Epithelial cell of proximal tubule (primary cell): ENCODE data around the gene PTDSS2. TPM values are rescaled to one million over a fixed set of nuclear protein-coding genes. Genes with fewer than 3 reads are reported as not detected.
A peak's percentile ranks its signal among the peaks of the same experiment; 100 is the strongest.
"Not testable (repeated sequence)": the region's sequence is repeated elsewhere in the genome, so short reads cannot be mapped to it uniquely, and the experiment has no call there.

Experiments used
- DNase-seq: peaks from one replicate; pipeline ENCODE4 v3.0.0-alpha.2; 2011; ENCODE audit warnings: low read depth
- H3K4me3 ChIP-seq: 2 replicates; pipeline ENCODE4 v1.5.1; 2011; ENCODE audit warnings: low read depth, mild to moderate bottlenecking, low read length
- CTCF ChIP-seq: conservative IDR thresholded peaks from 2 replicates; pipeline ENCODE4 v1.5.1; 2012; ENCODE audit warnings: low read depth, mild to moderate bottlenecking, low read length
- total RNA-seq: library from RNA; depleted of rRNA; stranded (reverse); fragments of >200 nt; gene quantifications from 2 replicates; pipeline ENCODE4 v1.2.3, GENCODE V29; 2015

Gene PTDSS2
- total RNA-seq, 1 donor from 2014 or later = 53.4 TPM

GRCh38 chr11:409600-410483 is 40.2 kb upstream of the PTDSS2 start:
- no peak for TF ChIP-seq CTCF
- no peak overlapping the region for H3K4me3 ChIP-seq
- DNase-seq = no peak

DNA sequence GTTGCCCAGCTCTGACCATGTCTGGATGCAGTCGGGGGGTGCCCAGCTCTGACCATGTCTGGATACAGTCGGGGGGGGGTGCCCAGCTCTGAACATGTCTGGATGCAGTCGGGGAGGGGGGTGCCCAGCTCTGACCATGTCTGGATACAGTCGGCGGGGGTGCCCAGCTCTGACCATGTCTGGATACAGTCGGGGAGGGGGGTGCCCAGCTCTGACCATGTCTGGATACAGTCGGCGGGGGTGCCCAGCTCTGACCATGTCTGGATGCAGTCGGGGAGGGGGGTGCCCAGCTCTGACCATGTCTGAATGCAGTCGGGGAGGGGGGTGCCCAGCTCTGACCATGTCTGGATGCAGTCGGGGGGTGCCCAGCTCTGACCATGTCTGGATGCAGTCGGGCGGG is 39.4 kb upstream of the PTDSS2 start:
- not testable (repeated sequence) for H3K4me3 ChIP-seq, DNase-seq

- not testable (repeated sequence) for H3K4me3 ChIP-seq, DNase-seq
Observed at GRCh38 chr11:411520-411919, 38.6 kb upstream of the PTDSS2 start.

DNA sequence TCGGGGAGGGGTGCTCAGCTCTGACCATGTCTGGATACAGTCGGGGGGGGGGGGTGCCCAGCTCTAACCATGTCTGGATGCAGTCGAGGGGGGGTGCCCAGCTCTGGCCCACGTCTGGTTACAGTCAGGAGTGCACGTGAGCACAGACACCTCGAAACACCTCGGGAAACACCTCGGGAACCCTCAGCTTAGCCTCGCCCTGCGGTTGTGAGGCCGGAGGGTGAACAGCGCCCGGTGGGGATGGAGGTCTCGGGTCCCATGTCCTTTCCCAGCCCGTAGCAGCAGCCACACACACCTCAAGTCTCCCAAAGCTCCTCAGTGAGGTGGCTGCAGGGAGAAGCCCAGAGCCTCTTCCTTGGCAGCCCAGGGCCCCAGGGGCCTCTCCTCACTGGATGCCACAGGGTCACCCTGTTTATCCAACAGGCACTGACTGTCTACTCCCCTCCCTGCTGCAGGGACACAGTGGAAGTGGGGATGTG is 37.4 kb upstream of the PTDSS2 start:
- TF ChIP-seq CTCF = no peak
- no peak overlapping the region for H3K4me3 ChIP-seq
- DNase-seq = no peak

DNA sequence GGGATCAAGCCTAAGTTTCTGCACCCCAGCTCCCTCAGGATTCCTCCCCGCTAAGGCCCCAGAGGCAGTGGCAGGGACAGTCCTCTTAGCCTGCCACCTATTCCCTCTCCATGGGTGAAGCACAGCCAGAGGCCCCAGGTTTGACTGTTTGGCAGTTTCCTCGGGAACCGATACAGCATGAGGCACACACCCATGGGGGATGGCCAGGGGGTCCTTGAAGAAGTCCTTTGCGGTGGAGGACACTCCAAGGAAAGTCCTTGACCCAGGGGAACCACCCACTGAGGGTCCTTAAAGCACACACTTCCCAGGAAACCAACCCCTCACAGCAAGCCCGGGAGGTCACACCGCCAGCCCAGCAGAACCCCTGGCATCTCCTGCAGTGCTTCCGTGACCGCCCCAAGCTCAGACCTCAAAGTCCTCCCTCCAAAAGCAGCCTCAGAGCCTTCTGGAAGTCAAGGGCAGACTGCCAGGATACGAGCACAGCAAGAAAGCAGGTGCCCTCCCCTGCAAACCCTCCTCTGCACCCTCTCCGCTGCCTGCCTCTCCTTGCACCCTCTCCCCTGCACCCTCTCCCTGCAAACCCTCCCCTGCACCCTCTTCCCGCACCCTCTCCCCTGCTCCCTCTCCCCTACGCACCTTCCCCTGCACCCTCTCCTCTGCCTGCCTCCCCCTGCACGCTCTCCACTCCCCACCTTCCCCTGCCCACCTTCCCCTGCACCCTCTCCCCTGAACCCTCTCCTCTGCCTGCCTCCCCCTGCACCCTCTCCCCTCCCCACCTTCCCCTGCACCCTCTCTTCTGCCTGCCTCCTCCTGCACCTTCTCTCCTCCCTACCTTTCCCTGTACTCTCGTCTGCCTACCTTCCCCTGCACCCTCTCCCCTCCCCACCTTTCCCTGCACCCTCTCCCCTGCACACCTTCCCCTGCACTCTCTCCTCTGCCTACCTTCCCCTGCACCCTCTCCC is 36.7 kb upstream of the PTDSS2 start:
- no peak for TF ChIP-seq CTCF
- no peak overlapping the region for H3K4me3 ChIP-seq
- DNase-seq = no peak

- TF ChIP-seq CTCF = no peak
- DNase-seq = no peak
- peak overlapping the region; percentile 66 for H3K4me3 ChIP-seq
Observed at GRCh38 chr11:414318-414857, 35.7 kb upstream of the PTDSS2 start.

DNA sequence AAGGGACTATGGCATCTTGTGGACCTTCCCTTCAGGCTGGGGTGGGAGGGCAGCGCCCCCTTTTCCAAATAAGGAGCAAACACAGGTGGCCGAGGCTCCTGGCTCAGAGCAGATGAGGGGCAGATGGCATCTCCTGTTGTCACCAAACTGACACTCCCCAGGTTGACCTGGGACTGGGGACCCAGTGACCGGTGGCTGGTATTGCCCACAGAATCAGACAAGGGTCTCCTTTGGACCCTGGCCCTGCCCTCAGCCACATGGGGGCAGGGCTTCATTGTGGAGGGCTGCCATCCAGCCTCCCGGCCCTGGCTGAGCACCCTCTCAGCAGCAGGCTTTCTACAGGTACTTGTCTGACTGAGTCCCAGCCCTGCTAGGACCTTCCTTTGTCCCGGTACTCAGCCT is 34.4 kb upstream of the PTDSS2 start:
- DNase-seq = no peak
- TF ChIP-seq CTCF = no peak
- peak overlapping the region; percentile 66 for H3K4me3 ChIP-seq
